Fibroblast of lung (primary cell): ENCODE data around the gene ASH1L. TPM values are rescaled to one million over a fixed set of nuclear protein-coding genes. Genes with fewer than 3 reads are reported as not detected.

Source experiments
- DNase-seq, 2 donors: peaks; one replicate each; pipeline versions ENCODE4 v3.0.0 to v3.0.0-alpha.2; 2010; ENCODE audit warnings: low read depth in 2 of 2
- H2AFZ ChIP-seq: 2 replicates; pipeline ENCODE4 v1.5.1; 2012; ENCODE audit warnings: low read length, control low read depth, inconsistent platforms
- H3K27ac ChIP-seq: 2 replicates; pipeline ENCODE4 v1.5.1; 2011; ENCODE audit warnings: low read length, control low read depth; ENCODE audit not compliant: insufficient read depth
- H3K27me3 ChIP-seq: 2 replicates; pipeline ENCODE4 v1.5.1; 2011; ENCODE audit warnings: mild to moderate bottlenecking, low read length; ENCODE audit not compliant: control insufficient read depth, insufficient read depth
- H3K36me3 ChIP-seq: 2 replicates; pipeline ENCODE4 v1.5.1; 2011; ENCODE audit warnings: low read length; ENCODE audit not compliant: control insufficient read depth, insufficient read depth
- H3K4me1 ChIP-seq: 2 replicates; pipeline ENCODE4 v1.5.1; 2011; ENCODE audit warnings: low read length; ENCODE audit not compliant: control insufficient read depth, insufficient read depth; ENCODE audit errors: extremely low read depth
- H3K4me2 ChIP-seq: 2 replicates; pipeline ENCODE4 v1.5.1; 2011; ENCODE audit warnings: low read length, control low read depth; ENCODE audit not compliant: insufficient read depth; ENCODE audit errors: extremely low read depth
- H3K4me3 ChIP-seq, 4 experiments: fragments of 200-600 bp in 1 of 4; sonication (generic) in 1 of 4; replicated peaks in 1 of 4; 2 replicates each; pipeline ENCODE4 v1.5.1; 2011 to 2016; ENCODE audit warnings: low read length in 4 of 4, low read depth in 3 of 4, mild to moderate bottlenecking in 3 of 4, control low read depth in 2 of 4, inconsistent platforms in 1 of 4, mixed read lengths in 1 of 4; ENCODE audit not compliant: insufficient read depth in 1 of 4; ENCODE audit errors: control extremely low read depth in 1 of 4
- H3K79me2 ChIP-seq: 2 replicates; pipeline ENCODE4 v1.5.1; 2012; ENCODE audit warnings: mild to moderate bottlenecking, low read length, inconsistent platforms; ENCODE audit not compliant: control insufficient read depth, insufficient read depth
- H3K9ac ChIP-seq: 2 replicates; pipeline ENCODE4 v1.5.1; 2011; ENCODE audit warnings: mild to moderate bottlenecking, low read length, control low read depth; ENCODE audit not compliant: insufficient read depth
- H3K9me3 ChIP-seq: 2 replicates; pipeline ENCODE4 v1.5.1; 2012; ENCODE audit warnings: low read depth, low read length; ENCODE audit not compliant: control insufficient read depth, insufficient read depth
- H4K20me1 ChIP-seq: 2 replicates; pipeline ENCODE4 v1.5.1; 2011; ENCODE audit warnings: low read length; ENCODE audit not compliant: control insufficient read depth, insufficient read depth; ENCODE audit errors: extremely low read depth
- EZH2 ChIP-seq: IDR thresholded peaks from 2 replicates; pipeline ENCODE4 v1.5.1; 2012; ENCODE audit warnings: low read length, control low read depth, mild to moderate bottlenecking; ENCODE audit errors: missing control alignments
- polyA plus RNA-seq, 2 donors: library from polyadenylated mRNA; depleted of rRNA in 1 of 2; stranded (reverse) in 1 of 2; unstranded in 1 of 2; fragments of >200 nt; gene quantifications; 2 replicates each; pipeline ENCODE4 v1.2.1, GENCODE V29; 2011 to 2012; ENCODE audit warnings: missing spikeins in 1 of 2
- total RNA-seq: library from RNA; depleted of rRNA; stranded (reverse); fragments of >200 nt; gene quantifications from 2 replicates; pipeline ENCODE4 v1.2.1, GENCODE V29; 2014
- TF ChIP-seq, protein P1 (sequence below), 2 donors: IDR thresholded peaks in 1 of 2; conservative IDR thresholded peaks in 1 of 2; 1 replicate in 1 of 2; 2 replicates in 1 of 2; pipeline ENCODE4 v1.5.1; 2011 to 2012; ENCODE audit warnings: low read length in 2 of 2, control low read depth in 1 of 2, inconsistent platforms in 1 of 2, low read depth in 1 of 2, mild to moderate bottlenecking in 1 of 2

The ASH1L gene
- total and polyA plus RNA-seq, 2 donors (not counting 1 experiment from before 2014, with no cell fraction given) = 19.4 to 35.7 TPM

DNA sequence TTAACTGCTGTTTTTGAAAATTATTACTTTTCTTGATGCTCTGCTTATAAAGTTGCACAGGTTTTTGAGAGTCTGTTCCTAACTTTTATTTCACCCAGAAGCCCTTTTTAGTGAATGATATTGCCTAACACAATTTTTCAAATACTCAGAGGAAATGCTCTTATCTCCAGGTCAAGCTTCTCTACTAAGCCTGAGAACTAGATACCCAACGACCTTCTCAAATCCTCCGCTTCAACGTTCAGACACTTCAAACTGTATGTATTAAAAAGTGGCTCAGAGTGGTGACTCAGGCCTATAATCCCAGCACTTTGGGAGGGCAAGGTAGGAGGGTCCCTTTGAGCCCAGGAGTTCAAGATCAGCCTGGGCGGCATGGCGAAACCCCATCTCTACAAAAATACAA, 88.5 kb downstream of the ASH1L start:
- H3K27me3 ChIP-seq = no peaks in the 10 kb centered on the region

DNA sequence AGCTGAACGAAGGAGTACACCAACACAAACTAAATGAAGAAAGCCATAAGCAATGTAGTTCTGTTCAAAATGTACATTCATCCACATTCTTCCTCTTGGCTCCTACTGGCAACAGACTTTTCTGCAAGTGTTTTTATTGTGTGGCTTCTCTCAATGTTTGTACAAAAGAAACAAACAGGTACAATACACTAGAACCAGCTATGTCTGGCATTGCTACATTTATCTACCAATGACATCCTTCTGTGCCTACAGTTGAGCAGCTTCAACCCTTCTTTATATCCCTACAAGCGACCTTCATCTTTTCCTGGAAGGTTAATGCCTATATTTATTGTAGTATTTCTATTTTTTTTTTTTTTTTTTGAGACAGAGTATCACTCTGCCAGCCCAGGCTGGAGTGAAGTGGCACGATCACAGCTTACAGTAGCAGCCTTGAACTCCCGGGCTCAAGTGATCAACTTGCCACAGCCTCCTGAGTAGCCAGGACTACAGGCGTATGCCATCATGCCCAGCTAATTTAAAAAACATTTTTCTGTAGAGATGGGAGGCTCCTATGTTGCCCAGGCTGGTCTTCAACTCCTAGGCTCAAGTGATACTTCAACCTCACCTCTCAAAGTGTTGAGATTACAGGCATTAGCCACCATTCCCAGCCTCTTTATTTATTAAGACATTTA, 89.3 kb downstream of the ASH1L start:
- Histone ChIP-seq H2AFZ (no peak overlapping the region), H3K4me3 (no peak overlapping the region), H3K9ac (no peak overlapping the region), H4K20me1 (no peaks in the 10 kb centered on the region), H3K79me2 (peaks cover 8% of the 10 kb centered on the region), H3K27me3 (no peaks in the 10 kb centered on the region), H3K27ac (no peak overlapping the region), H3K4me1 (no peaks in the 10 kb centered on the region), H3K4me2 (no peak overlapping the region), H3K36me3 (no peaks in the 10 kb centered on the region), H3K9me3 (no peaks in the 10 kb centered on the region)
- TF ChIP-seq, protein P1, sequence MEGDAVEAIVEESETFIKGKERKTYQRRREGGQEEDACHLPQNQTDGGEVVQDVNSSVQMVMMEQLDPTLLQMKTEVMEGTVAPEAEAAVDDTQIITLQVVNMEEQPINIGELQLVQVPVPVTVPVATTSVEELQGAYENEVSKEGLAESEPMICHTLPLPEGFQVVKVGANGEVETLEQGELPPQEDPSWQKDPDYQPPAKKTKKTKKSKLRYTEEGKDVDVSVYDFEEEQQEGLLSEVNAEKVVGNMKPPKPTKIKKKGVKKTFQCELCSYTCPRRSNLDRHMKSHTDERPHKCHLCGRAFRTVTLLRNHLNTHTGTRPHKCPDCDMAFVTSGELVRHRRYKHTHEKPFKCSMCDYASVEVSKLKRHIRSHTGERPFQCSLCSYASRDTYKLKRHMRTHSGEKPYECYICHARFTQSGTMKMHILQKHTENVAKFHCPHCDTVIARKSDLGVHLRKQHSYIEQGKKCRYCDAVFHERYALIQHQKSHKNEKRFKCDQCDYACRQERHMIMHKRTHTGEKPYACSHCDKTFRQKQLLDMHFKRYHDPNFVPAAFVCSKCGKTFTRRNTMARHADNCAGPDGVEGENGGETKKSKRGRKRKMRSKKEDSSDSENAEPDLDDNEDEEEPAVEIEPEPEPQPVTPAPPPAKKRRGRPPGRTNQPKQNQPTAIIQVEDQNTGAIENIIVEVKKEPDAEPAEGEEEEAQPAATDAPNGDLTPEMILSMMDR (conservative IDR thresholded peaks at IDR 0.05 in 1 of 2, IDR thresholded peaks at IDR 0.05 in 1 of 2; ENCODE audit: low read depth in 1 of 2, low read length in 2 of 2) = no peak
- no peak for TF ChIP-seq EZH2
- DNase-seq = no peak

More for the DNA sequence above, 88.5 kb downstream of the ASH1L start:
- Histone ChIP-seq H3K4me3 (no peak overlapping the region), H3K4me2 (no peak overlapping the region), H3K27ac (no peak overlapping the region), H3K36me3 (no peaks in the 10 kb centered on the region), H4K20me1 (no peaks in the 10 kb centered on the region), H3K4me1 (no peaks in the 10 kb centered on the region), H3K79me2 (peaks cover 8% of the 10 kb centered on the region), H2AFZ (no peak overlapping the region), H3K9ac (no peak overlapping the region), H3K9me3 (no peaks in the 10 kb centered on the region)
- no peak for DNase-seq
- TF ChIP-seq, protein P1 (conservative IDR thresholded peaks at IDR 0.05 in 1 of 2, IDR thresholded peaks at IDR 0.05 in 1 of 2; ENCODE audit: low read depth in 1 of 2, low read length in 2 of 2) = no peak
- no peak for TF ChIP-seq EZH2

DNA sequence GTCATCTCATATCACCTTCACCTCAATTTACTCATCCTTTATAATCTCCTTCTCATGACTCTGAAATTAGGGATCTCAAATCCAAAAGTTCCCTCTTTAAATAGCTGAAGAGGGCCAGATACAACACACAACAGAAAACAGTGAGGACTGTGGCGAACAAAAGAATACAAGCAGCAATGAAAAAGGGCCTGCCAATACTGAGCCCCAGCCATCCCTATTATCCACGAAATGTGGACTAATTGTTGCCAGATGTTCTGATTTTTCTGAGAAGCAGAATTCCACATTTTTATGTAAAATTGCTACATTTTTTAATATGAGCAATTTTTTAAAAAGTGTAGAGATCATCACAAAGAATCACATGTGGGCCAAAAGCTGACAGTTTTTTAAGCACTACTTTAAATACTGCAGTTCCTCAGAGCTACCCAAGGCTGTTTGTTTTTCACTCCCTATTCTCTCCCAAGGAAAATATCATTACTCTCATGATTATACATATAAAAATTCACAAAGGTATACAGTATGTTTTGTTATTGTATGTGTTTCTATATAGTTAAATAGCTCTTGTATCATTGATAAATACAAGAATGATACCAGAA, 90.0 kb downstream of the ASH1L start:
- H3K9me3 ChIP-seq = no peaks in the 10 kb centered on the region

More for the DNA sequence above, 90.0 kb downstream of the ASH1L start:
- no peak overlapping the region for H3K4me2 ChIP-seq
- DNase-seq = no peak
- no peak overlapping the region for H3K9ac ChIP-seq
- no peaks in the 10 kb centered on the region for H3K27me3 ChIP-seq
- H3K79me2 ChIP-seq = peaks cover 8% of the 10 kb centered on the region
- no peak overlapping the region for H3K4me3 ChIP-seq
- no peaks in the 10 kb centered on the region for H3K36me3 ChIP-seq
- H2AFZ ChIP-seq = no peak overlapping the region
- TF ChIP-seq EZH2 = no peak
- TF ChIP-seq, protein P1 (conservative IDR thresholded peaks at IDR 0.05 in 1 of 2, IDR thresholded peaks at IDR 0.05 in 1 of 2; ENCODE audit: low read depth in 1 of 2, low read length in 2 of 2) = no peak
- no peaks in the 10 kb centered on the region for H3K4me1 ChIP-seq
- H3K27ac ChIP-seq = no peak overlapping the region
- no peaks in the 10 kb centered on the region for H4K20me1 ChIP-seq
